Muscle layer of duodenum (tissue), 2 donors: Measurements from ENCODE around the gene POTEI.
"Not testable (repeated sequence)": the region's sequence is repeated elsewhere in the genome, so short reads cannot be mapped to it uniquely, and the experiment has no call there.

Experiments used
- H3K27ac ChIP-seq: one replicate; pipeline ENCODE4 v1.7.0; 2013; ENCODE audit warnings: mild to moderate bottlenecking, low read length
- H3K27me3 ChIP-seq: one replicate; pipeline ENCODE4 v1.7.0; 2013; ENCODE audit warnings: low read depth, mild to moderate bottlenecking, control low read depth, low read length
- H3K36me3 ChIP-seq, 2 donors: one replicate each; pipeline ENCODE4 v1.7.0; 2013; ENCODE audit warnings: low read length in 2 of 2, control low read depth in 1 of 2, mild to moderate bottlenecking in 1 of 2; ENCODE audit not compliant: insufficient read depth in 2 of 2, control insufficient read depth in 1 of 2
- H3K4me1 ChIP-seq, 2 donors: one replicate each; pipeline ENCODE4 v1.7.0; 2013; ENCODE audit warnings: low read length in 2 of 2, mild to moderate bottlenecking in 2 of 2, control low read depth in 1 of 2, moderate library complexity in 1 of 2; ENCODE audit not compliant: insufficient read depth in 2 of 2, control insufficient read depth in 1 of 2
- H3K4me3 ChIP-seq, 2 donors: one replicate each; pipeline ENCODE4 v1.7.0; 2013; ENCODE audit warnings: low read length in 2 of 2, low read depth in 1 of 2, mild to moderate bottlenecking in 1 of 2
- H3K9me3 ChIP-seq, 2 donors: one replicate each; pipeline ENCODE4 v1.7.0; 2013; ENCODE audit warnings: low read length in 2 of 2, control low read depth in 1 of 2, mild to moderate bottlenecking in 1 of 2; ENCODE audit not compliant: control insufficient read depth in 1 of 2
- donor health status: healthy.

The POTEI gene

GRCh38 chr2:130530212-130530611 is 21.1 kb upstream of the POTEI start:
- not testable (repeated sequence) for H3K9me3 ChIP-seq, H3K36me3 ChIP-seq, H3K27me3 ChIP-seq, H3K4me3 ChIP-seq, H3K27ac ChIP-seq, H3K4me1 ChIP-seq

GRCh38 chr2:130529545-130529944 is 20.4 kb upstream of the POTEI start:
- H3K9me3 ChIP-seq, H3K4me3 ChIP-seq, H3K27ac ChIP-seq, H3K27me3 ChIP-seq, H3K36me3 ChIP-seq, H3K4me1 ChIP-seq: not testable (repeated sequence)

- not testable (repeated sequence) for H3K4me1 ChIP-seq, H3K9me3 ChIP-seq, H3K36me3 ChIP-seq, H3K27ac ChIP-seq, H3K27me3 ChIP-seq, H3K4me3 ChIP-seq
Observed at GRCh38 chr2:130527365-130527967, 18.3 kb upstream of the POTEI start.

- not testable (repeated sequence) for H3K36me3 ChIP-seq, H3K4me3 ChIP-seq, H3K4me1 ChIP-seq, H3K9me3 ChIP-seq, H3K27ac ChIP-seq, H3K27me3 ChIP-seq
Observed at GRCh38 chr2:130522390-130522789, 13.3 kb upstream of the POTEI start.

GRCh38 chr2:130520992-130521391 is 11.9 kb upstream of the POTEI start, which contains the start of gene CFC1B:
Gene CFC1B, plus strand, starts transcription at chr2:130521222. Its CDS starts 263 bp downstream, at chr2:130521485.
- H3K27me3 ChIP-seq, H3K4me3 ChIP-seq, H3K27ac ChIP-seq, H3K36me3 ChIP-seq, H3K4me1 ChIP-seq, H3K9me3 ChIP-seq: not testable (repeated sequence)

GRCh38 chr2:130518516-130519106 is 9.5 kb upstream of the POTEI start:
- not testable (repeated sequence) for H3K36me3 ChIP-seq, H3K9me3 ChIP-seq, H3K4me1 ChIP-seq, H3K27ac ChIP-seq, H3K4me3 ChIP-seq, H3K27me3 ChIP-seq

GRCh38 chr2:130511747-130512451 is 2.8 kb upstream of the POTEI start:
- H3K36me3 ChIP-seq, H3K27me3 ChIP-seq, H3K4me1 ChIP-seq, H3K4me3 ChIP-seq, H3K9me3 ChIP-seq, H3K27ac ChIP-seq: not testable (repeated sequence)

GRCh38 chr2:130510807-130511746 is 1.9 kb upstream of the POTEI start:
- not testable (repeated sequence) for H3K9me3 ChIP-seq, H3K36me3 ChIP-seq, H3K27me3 ChIP-seq, H3K27ac ChIP-seq, H3K4me1 ChIP-seq, H3K4me3 ChIP-seq

- not testable (repeated sequence) for H3K9me3 ChIP-seq, H3K27ac ChIP-seq, H3K36me3 ChIP-seq, H3K4me3 ChIP-seq, H3K27me3 ChIP-seq, H3K4me1 ChIP-seq
Observed at GRCh38 chr2:130491073-130491472, 18.1 kb downstream of the POTEI start.

GRCh38 chr2:130455413-130455812 is 53.7 kb downstream of the POTEI start:
- H3K4me1 ChIP-seq, H3K9me3 ChIP-seq, H3K4me3 ChIP-seq, H3K27ac ChIP-seq, H3K36me3 ChIP-seq, H3K27me3 ChIP-seq: not testable (repeated sequence)

- not testable (repeated sequence) for H3K27me3 ChIP-seq, H3K27ac ChIP-seq, H3K9me3 ChIP-seq, H3K4me3 ChIP-seq, H3K36me3 ChIP-seq, H3K4me1 ChIP-seq
Observed at GRCh38 chr2:130454712-130455083, 54.4 kb downstream of the POTEI start.
